ENCODE measurements around the gene HCN1. TPM values are rescaled to one million over a fixed set of nuclear protein-coding genes. Genes with fewer than 3 reads are reported as not detected.

Gene HCN1
- total and polyA plus RNA-seq, 2 of the 8 experiments (the other 6 are each of a cell fraction or from before 2014, with no cell fraction given): 1.1 to 6.7 TPM

DNA sequence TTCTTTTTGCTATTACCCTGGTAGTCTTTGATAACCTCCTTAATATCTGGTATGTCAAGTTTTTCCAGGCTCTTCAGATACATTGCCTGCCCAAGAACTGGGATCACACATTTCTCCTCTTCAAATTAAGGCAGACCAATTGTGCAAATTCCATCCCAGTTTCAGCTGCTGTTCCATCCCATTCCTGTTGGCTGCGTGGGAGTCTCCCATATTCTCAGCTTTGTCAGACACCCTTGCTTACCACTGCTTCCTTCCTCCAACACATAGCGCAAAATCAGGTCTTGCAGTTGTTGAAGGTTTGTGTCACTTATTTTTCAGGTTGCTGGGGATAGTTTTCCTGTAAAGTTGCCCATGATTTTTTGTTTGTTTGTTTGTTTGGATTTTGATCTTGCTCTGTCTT, 15.2 kb downstream of the HCN1 start:
- TF ChIP-seq MAFK (IDR thresholded peaks at IDR 0.05; ENCODE audit: low read depth, low read length) (no peak), JUN (IDR thresholded peaks at IDR 0.05; ENCODE audit: low read depth, low read length) (no peak), RAD21 (IDR thresholded peaks at IDR 0.05 in 1 of 2, conservative IDR thresholded peaks at IDR 0.05 in 1 of 2; ENCODE audit: low read depth in 2 of 2, low read length in 2 of 2) (peak; percentile 27 to 43; a peak in 2 of 4 replicates), SP4 (IDR thresholded peaks at IDR 0.05; ENCODE audit: low read length) (no peak)
- TF ChIP-seq, protein P1, sequence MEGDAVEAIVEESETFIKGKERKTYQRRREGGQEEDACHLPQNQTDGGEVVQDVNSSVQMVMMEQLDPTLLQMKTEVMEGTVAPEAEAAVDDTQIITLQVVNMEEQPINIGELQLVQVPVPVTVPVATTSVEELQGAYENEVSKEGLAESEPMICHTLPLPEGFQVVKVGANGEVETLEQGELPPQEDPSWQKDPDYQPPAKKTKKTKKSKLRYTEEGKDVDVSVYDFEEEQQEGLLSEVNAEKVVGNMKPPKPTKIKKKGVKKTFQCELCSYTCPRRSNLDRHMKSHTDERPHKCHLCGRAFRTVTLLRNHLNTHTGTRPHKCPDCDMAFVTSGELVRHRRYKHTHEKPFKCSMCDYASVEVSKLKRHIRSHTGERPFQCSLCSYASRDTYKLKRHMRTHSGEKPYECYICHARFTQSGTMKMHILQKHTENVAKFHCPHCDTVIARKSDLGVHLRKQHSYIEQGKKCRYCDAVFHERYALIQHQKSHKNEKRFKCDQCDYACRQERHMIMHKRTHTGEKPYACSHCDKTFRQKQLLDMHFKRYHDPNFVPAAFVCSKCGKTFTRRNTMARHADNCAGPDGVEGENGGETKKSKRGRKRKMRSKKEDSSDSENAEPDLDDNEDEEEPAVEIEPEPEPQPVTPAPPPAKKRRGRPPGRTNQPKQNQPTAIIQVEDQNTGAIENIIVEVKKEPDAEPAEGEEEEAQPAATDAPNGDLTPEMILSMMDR (IDR thresholded peaks at IDR 0.05; ENCODE audit: control extremely low read depth in 1 of 3, insufficient read depth in 1 of 3, low read depth in 1 of 3, low read length in 3 of 3): peak; percentile 5 to 34 (median 27); a peak in 2 of 4 replicates
- Histone ChIP-seq H3K4me1 (replicated peaks in 1 of 4; ENCODE audit: control insufficient read depth in 3 of 4, insufficient read depth in 4 of 4, low read length in 3 of 4) (peaks cover 0 to 2% (median under 1%) of the 10 kb centered on the region in 4 experiments; a peak in 3 of 7 replicates), H2AK5ac (ENCODE audit: low read depth, low read length) (no peak overlapping the region), H3K23me2 (ENCODE audit: low read depth, low read length) (peaks cover 2% of the 10 kb centered on the region; the same call in 1 of the 2 replicates), H2BK12ac (ENCODE audit: low read depth, low read length) (no peak overlapping the region), H3K27me3 (replicated peaks in 1 of 4; ENCODE audit: control insufficient read depth in 3 of 4, extremely low read depth in 1 of 4, insufficient read depth in 3 of 4, low read length in 3 of 4) (no peaks in the 10 kb centered on the region), H4K20me1 (replicated peaks in 1 of 2; ENCODE audit: control insufficient read depth in 1 of 2, insufficient read depth in 2 of 2, low read length in 2 of 2) (no peaks in the 10 kb centered on the region), H3K18ac (ENCODE audit: extremely low read depth, low read length) (no peak overlapping the region), H3K4ac (replicated peaks; ENCODE audit: insufficient read length, low read depth, low read length) (no peak overlapping the region), H2BK15ac (ENCODE audit: low read length) (no peak overlapping the region), H3K79me1 (ENCODE audit: low read depth, low read length) (no peaks in the 10 kb centered on the region; the same call in 1 of the 2 replicates), H3K14ac (ENCODE audit: insufficient read length) (no peak overlapping the region), H2BK120ac (replicated peaks; ENCODE audit: low read depth, low read length) (no peak overlapping the region), H2BK5ac (ENCODE audit: low read depth, low read length) (no peak overlapping the region), H2AFZ (ENCODE audit: low read length) (no peak overlapping the region), H3K9me3 (ENCODE audit: insufficient read depth in 2 of 2, low read depth in 1 of 2, low read length in 1 of 2) (no peaks in the 10 kb centered on the region), H4K91ac (replicated peaks; ENCODE audit: insufficient read length, low read length) (no peak overlapping the region), H3K9ac (replicated peaks in 1 of 4; ENCODE audit: extremely low read depth in 1 of 4, low read depth in 3 of 4, low read length in 3 of 4) (no peak overlapping the region), H4K8ac (ENCODE audit: extremely low read depth, insufficient read depth, low read length) (no peak overlapping the region), H3K27ac (ENCODE audit: low read depth, low read length) (no peak overlapping the region), H3K36me3 (ENCODE audit: control insufficient read depth in 2 of 4, insufficient read depth in 4 of 4, low read length in 3 of 4) (no peaks in the 10 kb centered on the region), H3K4me2 (ENCODE audit: insufficient read depth in 1 of 2, low read depth in 2 of 2, low read length in 2 of 2) (no peak overlapping the region), H3K79me2 (ENCODE audit: control insufficient read depth in 1 of 2, insufficient read depth in 2 of 2, low read length in 2 of 2) (no peaks in the 10 kb centered on the region), H3K56ac (replicated peaks; ENCODE audit: insufficient read length, low read depth, low read length) (no peak overlapping the region), H2BK20ac (ENCODE audit: low read length) (no peak overlapping the region), H3K4me3 (ENCODE audit: extremely low read depth in 1 of 4, insufficient read depth in 2 of 4, low read depth in 3 of 4, low read length in 4 of 4) (no peak overlapping the region), H3K23ac (ENCODE audit: insufficient read length) (no peak overlapping the region), H4K5ac (ENCODE audit: insufficient read length, low read depth, low read length) (no peak overlapping the region)
- DNase-seq (ENCODE audit: low read depth in 1 of 2, low spot score in 2 of 2): no peak
- FAIRE-seq: peak; percentile 83
- POLR2A ChIA-PET (ENCODE audit: partially characterized antibody): no interaction called here
- WGBS, 2 experiments (ENCODE audit: extremely low coverage in 1 of 2, insufficient coverage in 1 of 2, insufficient read length in 1 of 2, insufficient replicate concordance in 2 of 2, low coverage in 1 of 2, low lambda C conversion rate in 2 of 2, missing lambda C conversion rate in 1 of 2): 88% methylated on average over 2 of the region's 2 CpGs; no CpG with 5 or more reads in 1 of the 2 experiments
- CTCF ChIA-PET (ENCODE audit: partially characterized antibody): interaction anchor here (1.1 to 1.4 kb wide), 2 partner anchors 12 to 39 kb away, joined by 3 read pairs; no protein-coding TSS in a partner anchor

Measured in H1 (cell line).